GM23338 (cell line): ENCODE data around the gene SIRT3. TPM values are rescaled to one million over a fixed set of nuclear protein-coding genes. Genes with fewer than 3 reads are reported as not detected.
"Not testable (repeated sequence)": the region's sequence is repeated elsewhere in the genome, so short reads cannot be mapped to it uniquely, and the experiment has no call there.

Experiments
- ATAC-seq: fragments of 200-7000 bp; cut with Tn5 transposase; 3 replicates; pipeline ENCODE4 v1.9.1; 2020
- DNase-seq: peaks from one replicate; pipeline ENCODE4 v3.0.0-alpha.2; 2015; ENCODE audit warnings: low spot score
- H2AFZ ChIP-seq: fragments of 200-600 bp; sonication (generic); 2 replicates; pipeline ENCODE4 v1.8.0; 2016; ENCODE audit warnings: antibody characterized with exemption, mild to moderate bottlenecking, moderate library complexity
- H3F3A ChIP-seq: fragments of 200-600 bp; sonication (generic); replicated peaks from 2 replicates; pipeline ENCODE4 v1.8.0; 2017; ENCODE audit warnings: antibody characterized with exemption, mixed run types, low read depth
- H3K27ac ChIP-seq: fragments of 200-600 bp; sonication (generic); 2 replicates; pipeline ENCODE4 v1.6.1; 2016; ENCODE audit warnings: low read depth
- H3K27me3 ChIP-seq: fragments of 200-600 bp; sonication (generic); 2 replicates; pipeline ENCODE4 v1.8.0; 2016; ENCODE audit warnings: mild to moderate bottlenecking, mixed run types, moderate library complexity; ENCODE audit not compliant: insufficient read depth
- H3K36me3 ChIP-seq: fragments of 200-600 bp; sonication (generic); 2 replicates; pipeline ENCODE4 v1.8.0; 2016; ENCODE audit warnings: mild to moderate bottlenecking; ENCODE audit not compliant: insufficient read depth
- H3K4me1 ChIP-seq: fragments of 200-600 bp; sonication (generic); 2 replicates; pipeline ENCODE4 v1.8.0; 2016; ENCODE audit warnings: mild to moderate bottlenecking, moderate library complexity; ENCODE audit not compliant: insufficient read depth
- H3K4me2 ChIP-seq: fragments of 200-600 bp; sonication (generic); 2 replicates; pipeline ENCODE4 v1.7.1; 2017; ENCODE audit warnings: mixed run types
- H3K4me3 ChIP-seq: fragments of 200-600 bp; sonication (generic); 2 replicates; pipeline ENCODE4 v1.6.1; 2016; ENCODE audit warnings: mixed run types
- H3K79me2 ChIP-seq: fragments of 200-600 bp; sonication (generic); replicated peaks from 2 replicates; pipeline ENCODE4 v1.8.0; 2017; ENCODE audit warnings: mild to moderate bottlenecking; ENCODE audit not compliant: insufficient read depth
- H3K9me2 ChIP-seq: fragments of 200-600 bp; sonication (generic); 2 replicates; pipeline ENCODE4 v1.8.0; 2017; ENCODE audit not compliant: insufficient read depth
- H4K20me1 ChIP-seq: fragments of 200-600 bp; sonication (generic); replicated peaks from 2 replicates; pipeline ENCODE4 v1.8.0; 2017; ENCODE audit warnings: mild to moderate bottlenecking; ENCODE audit not compliant: insufficient read depth
- H3K27ac Mint-ChIP-seq: 2 replicates; pipeline ENCODE4 v1.8.0; 2020; ENCODE audit warnings: inconsistent platforms, mild to moderate bottlenecking, moderate library complexity, mixed read lengths
- H3K27me3 Mint-ChIP-seq: 3 replicates; pipeline ENCODE4 v1.8.0; 2022; ENCODE audit warnings: low read depth, mild to moderate bottlenecking, moderate library complexity, mixed read lengths, inconsistent platforms; ENCODE audit not compliant: insufficient read depth, poor library complexity
- H3K36me3 Mint-ChIP-seq: 3 replicates; pipeline ENCODE4 v1.8.0; 2021; ENCODE audit warnings: low read depth, mild to moderate bottlenecking, inconsistent platforms, moderate library complexity, mixed read lengths
- H3K4me1 Mint-ChIP-seq: 3 replicates; pipeline ENCODE4 v1.8.0; 2020; ENCODE audit warnings: mild to moderate bottlenecking, inconsistent platforms, mixed read lengths
- H3K4me3 Mint-ChIP-seq: 3 replicates; pipeline ENCODE4 v1.8.0; 2021; ENCODE audit warnings: moderate library complexity, mild to moderate bottlenecking, inconsistent platforms, mixed read lengths
- H3K9me3 Mint-ChIP-seq: 3 replicates; pipeline ENCODE4 v1.8.0; 2020; ENCODE audit warnings: moderate library complexity, mild to moderate bottlenecking, inconsistent platforms, mixed read lengths
- CREB1 ChIP-seq: fragments of 250-450 bp; sonication (Bioruptor Pico); IDR thresholded peaks from 2 replicates; pipeline ENCODE4 v1.5.0; 2020; ENCODE audit warnings: low read depth, mild to moderate bottlenecking, moderate library complexity
- CTCF ChIP-seq, 2 experiments: fragments of 200-600 bp in 1 of 2; sonication (generic) in 1 of 2; conservative IDR thresholded peaks; 2 replicates each; pipeline versions ENCODE4 v1.5.1 to v1.6.1; 2016 to 2017; ENCODE audit warnings: antibody characterized with exemption in 2 of 2, low read depth in 2 of 2, mild to moderate bottlenecking in 2 of 2, moderate library complexity in 1 of 2
- ETS1 ChIP-seq: IDR thresholded peaks from 2 replicates; pipeline ENCODE4 v1.6.1; 2016; ENCODE audit warnings: antibody characterized with exemption
- EZH2 ChIP-seq: fragments of 200-600 bp; sonication (generic); IDR thresholded peaks from one replicate; pipeline ENCODE4 v1.8.0; 2017; ENCODE audit warnings: antibody characterized with exemption, mild to moderate bottlenecking, low read depth; ENCODE audit not compliant: unreplicated experiment
- EZH2phosphoT487 ChIP-seq: fragments of 200-600 bp; sonication (generic); IDR thresholded peaks from one replicate; pipeline ENCODE4 v1.8.1; 2018; ENCODE audit warnings: antibody characterized with exemption; ENCODE audit not compliant: unreplicated experiment
- NANOG ChIP-seq: IDR thresholded peaks from 2 replicates; pipeline ENCODE4 v1.6.1; 2016; ENCODE audit warnings: antibody characterized with exemption, borderline replicate concordance
- POLR2AphosphoS5 ChIP-seq: IDR thresholded peaks from 2 replicates; pipeline ENCODE4 v1.6.1; 2016; ENCODE audit warnings: antibody characterized with exemption, low read depth
- STAT1 ChIP-seq: IDR thresholded peaks from one replicate; pipeline ENCODE4 v1.6.1; 2016; ENCODE audit warnings: antibody characterized with exemption; ENCODE audit not compliant: unreplicated experiment
- ZNF114 ChIP-seq: fragments of 250-450 bp; sonication (Bioruptor Pico); IDR thresholded peaks from 2 replicates; pipeline ENCODE4 v1.5.0; 2020; ENCODE audit warnings: mild to moderate bottlenecking, moderate library complexity
- ZNF331 ChIP-seq: fragments of 250-450 bp; sonication (Bioruptor Pico); IDR thresholded peaks from 2 replicates; pipeline ENCODE4 v1.5.0; 2020; ENCODE audit warnings: low read depth, mild to moderate bottlenecking, moderate library complexity
- ZNF462 ChIP-seq: fragments of 250-450 bp; sonication (Bioruptor Pico); IDR thresholded peaks from 2 replicates; pipeline ENCODE4 v1.5.0; 2020; ENCODE audit warnings: mild to moderate bottlenecking, moderate library complexity
- polyA plus RNA-seq: library from polyadenylated mRNA; unstranded; fragments of >200 nt; fragmentation: Nextera tagmentation; extraction: Ambion mirVana; gene quantifications from 2 replicates; pipeline ENCODE4 v1.2.1, GENCODE V29; 2016
- total RNA-seq: library from RNA; depleted of rRNA; stranded (reverse); fragments of >200 nt; shearing (Covaris generic); gene quantifications from 2 replicates; pipeline ENCODE4 v1.2.3, GENCODE V29; 2014

Gene SIRT3
- total and polyA plus RNA-seq, 2 experiments from 2014 or later: 7.0 to 11.4 TPM

GRCh38 chr11:220641-221215, 15.4 kb downstream of the SIRT3 start:
- Mint-ChIP-seq H3K27me3 (peaks cover 15% of the 10 kb centered on the region), H3K36me3 (peaks cover 14% of the 10 kb centered on the region; the same call in 2 of the 3 replicates)
- not testable (repeated sequence) for DNase-seq, H3K9me3 Mint-ChIP-seq, ATAC-seq, H3K36me3 ChIP-seq, H3K4me3 Mint-ChIP-seq, H3K27ac ChIP-seq, H3K79me2 ChIP-seq, H3K9me2 ChIP-seq, H3K4me1 Mint-ChIP-seq, H3K27ac Mint-ChIP-seq, H2AFZ ChIP-seq, H3K4me1 ChIP-seq, H3K4me3 ChIP-seq, H3K4me2 ChIP-seq, H3F3A ChIP-seq, H3K27me3 ChIP-seq, H4K20me1 ChIP-seq

GRCh38 chr11:218815-219593, 17.1 kb downstream of the SIRT3 start:
- no peak overlapping the region for H3K4me2 ChIP-seq
- H3K4me3 ChIP-seq: no peak overlapping the region
- no peak overlapping the region for H2AFZ ChIP-seq
- H4K20me1 ChIP-seq: no peaks in the 10 kb centered on the region; the same call in 1 of the 2 replicates
- H3K4me1 ChIP-seq: no peaks in the 10 kb centered on the region
- no peaks in the 10 kb centered on the region for H3K79me2 ChIP-seq
- peaks cover 15% of the 10 kb centered on the region for H3K27me3 Mint-ChIP-seq
- ATAC-seq: no peak
- no peak for DNase-seq
- no peaks in the 10 kb centered on the region for H3K4me1 Mint-ChIP-seq
- no peak overlapping the region for H3K27ac Mint-ChIP-seq
- peaks cover 3% of the 10 kb centered on the region; the same call in 1 of the 2 replicates for H3F3A ChIP-seq
- H3K4me3 Mint-ChIP-seq: no peak overlapping the region
- H3K36me3 Mint-ChIP-seq: peaks cover 26% of the 10 kb centered on the region
- H3K9me3 Mint-ChIP-seq: no peaks in the 10 kb centered on the region; the same call in 2 of the 3 replicates
- no peaks in the 10 kb centered on the region for H3K27me3 ChIP-seq
- H3K36me3 ChIP-seq: peaks cover 2% of the 10 kb centered on the region; the same call in 1 of the 2 replicates
- no peak overlapping the region for H3K27ac ChIP-seq
- no peaks in the 10 kb centered on the region for H3K9me2 ChIP-seq
- TF ChIP-seq ZNF462: no peak
- TF ChIP-seq POLR2AphosphoS5: no peak
- TF ChIP-seq NANOG: no peak
- TF ChIP-seq ETS1: no peak
- TF ChIP-seq EZH2phosphoT487: no peak
- no peak for TF ChIP-seq EZH2
- no peak for TF ChIP-seq CTCF (conservative IDR thresholded peaks at IDR 0.05; ENCODE audit: low read depth in 2 of 2)
- no peak for TF ChIP-seq STAT1
- TF ChIP-seq ZNF331 (CRISPR knock-in tag): no peak
- no peak for TF ChIP-seq CREB1 (CRISPR knock-in tag)
- TF ChIP-seq ZNF114 (CRISPR knock-in tag): no peak
